Endodermal cell (in vitro differentiated cells): ENCODE measurements around the gene SPATA31E1. TPM values are rescaled to one million over a fixed set of nuclear protein-coding genes. Genes with fewer than 3 reads are reported as not detected.
A peak's percentile ranks its signal among the peaks of the same experiment; 100 is the strongest.

ENCODE experiments used
- DNase-seq: peaks from one replicate; pipeline ENCODE4 v3.0.0-alpha.2; 2017
- H3K27ac ChIP-seq: 2 replicates; pipeline ENCODE4 v1.5.1; 2013; ENCODE audit warnings: mild to moderate bottlenecking, low read depth, low read length, moderate library complexity
- H3K27me3 ChIP-seq: 2 replicates; pipeline ENCODE4 v1.6.1; 2013; ENCODE audit warnings: mild to moderate bottlenecking, low read length, moderate library complexity; ENCODE audit not compliant: insufficient read depth, control insufficient read depth, poor library complexity, severe bottlenecking
- H3K36me3 ChIP-seq: 2 replicates; pipeline ENCODE4 v1.7.0; 2013; ENCODE audit warnings: mild to moderate bottlenecking, low read length, moderate library complexity; ENCODE audit not compliant: control insufficient read depth, insufficient read depth
- H3K4me1 ChIP-seq: one replicate; pipeline ENCODE4 v1.7.0; 2013; ENCODE audit warnings: low read length; ENCODE audit not compliant: control insufficient read depth, insufficient read depth
- H3K4me3 ChIP-seq: 2 replicates; pipeline ENCODE4 v1.5.1; 2013; ENCODE audit warnings: mild to moderate bottlenecking, low read length, moderate library complexity
- H3K9ac ChIP-seq: 2 replicates; pipeline ENCODE4 v1.6.1; 2013; ENCODE audit warnings: mild to moderate bottlenecking, low read length, moderate library complexity; ENCODE audit not compliant: poor library complexity, severe bottlenecking; ENCODE audit errors: extremely low read depth
- H3K9me3 ChIP-seq: 2 replicates; pipeline ENCODE4 v1.6.1; 2013; ENCODE audit warnings: mild to moderate bottlenecking, low read length, moderate library complexity; ENCODE audit not compliant: control insufficient read depth
- H3K27ac Mint-ChIP-seq: 2 replicates; pipeline ENCODE4 v1.8.0; 2020; ENCODE audit warnings: mixed read lengths
- H3K27me3 Mint-ChIP-seq: 2 replicates; pipeline ENCODE4 v1.8.0; 2021; ENCODE audit warnings: mild to moderate bottlenecking, mixed read lengths; ENCODE audit not compliant: insufficient read depth
- H3K36me3 Mint-ChIP-seq: 2 replicates; pipeline ENCODE4 v1.8.0; 2020; ENCODE audit warnings: low read depth, mixed read lengths
- H3K4me1 Mint-ChIP-seq: 2 replicates; pipeline ENCODE4 v1.8.0; 2020; ENCODE audit warnings: mixed read lengths
- H3K4me3 Mint-ChIP-seq: 2 replicates; pipeline ENCODE4 v1.8.0; 2020; ENCODE audit warnings: mild to moderate bottlenecking, moderate library complexity, mixed read lengths
- H3K9me3 Mint-ChIP-seq: 2 replicates; pipeline ENCODE4 v1.8.0; 2020; ENCODE audit warnings: mild to moderate bottlenecking, mixed read lengths
- CTCF ChIP-seq: fragments of 200-600 bp; sonication (generic); conservative IDR thresholded peaks from 2 replicates; pipeline ENCODE4 v1.5.0; 2021; ENCODE audit warnings: antibody characterized with exemption, mild to moderate bottlenecking
- WGBS, 2 experiments: methylation state at CpG; one replicate each; pipeline versions ENCODE4 v1.1.5 to v1.1.7; 2013; ENCODE audit warnings: missing lambda C conversion rate in 2 of 2, mixed read lengths in 1 of 2; ENCODE audit not compliant: insufficient coverage in 1 of 2, insufficient read length in 1 of 2; 5-methylcytosine and 5-hydroxymethylcytosine counted together
- total RNA-seq, 2 donors: library from RNA; stranded (reverse); fragmentation: NEBNext Ultra II Directional in 1 of 2; extraction: Animal tissue kit (Norgen Biotek cat#: 25700) in 1 of 2; gene quantifications; 2 replicates in 1 of 2; 3 replicates in 1 of 2; pipeline ENCODE4 v1.2.1, GENCODE V29; 2021

Gene SPATA31E1
- total RNA-seq, 2 donors from 2014 or later, result not detected

DNA sequence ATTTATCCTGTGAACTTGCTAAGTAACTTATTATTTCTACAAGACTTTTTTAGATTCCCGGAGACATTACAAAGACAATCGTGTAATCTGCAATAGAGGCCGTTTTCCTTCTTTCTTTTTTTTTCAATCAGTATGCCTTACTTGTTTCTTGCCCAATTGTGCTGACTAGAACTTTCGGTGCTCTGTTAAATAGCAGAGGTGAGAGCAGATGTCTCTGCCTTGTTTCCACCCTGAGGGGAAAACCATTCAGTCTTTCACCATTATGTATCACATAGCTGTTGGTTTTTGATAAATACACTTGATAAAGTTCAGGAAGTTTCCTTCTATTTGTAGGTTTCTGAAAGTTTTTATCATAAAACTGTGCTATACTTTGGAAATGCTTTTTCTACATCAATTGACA, 10.3 kb downstream of the SPATA31E1 start:
- TF ChIP-seq CTCF, result no peak
- no peak overlapping the region for H3K27ac Mint-ChIP-seq
- Histone ChIP-seq H3K9me3 (no peaks in the 10 kb centered on the region), H3K4me3 (no peak overlapping the region), H3K36me3 (no peaks in the 10 kb centered on the region), H3K27me3 (no peaks in the 10 kb centered on the region), H3K4me1 (no peaks in the 10 kb centered on the region), H3K27ac (no peak overlapping the region), H3K9ac (no peak overlapping the region)
- H3K4me1 Mint-ChIP-seq, result no peaks in the 10 kb centered on the region
- no peak overlapping the region for H3K4me3 Mint-ChIP-seq
- H3K9me3 Mint-ChIP-seq, result peaks cover 2% of the 10 kb centered on the region
- H3K36me3 Mint-ChIP-seq, result no peaks in the 10 kb centered on the region
- DNase-seq, result no peak
- 93% methylated on average over 4 of the region's 4 CpGs; no CpG with 5 or more reads in 1 of the 2 experiments for WGBS, 2 experiments
- H3K27me3 Mint-ChIP-seq, result no peaks in the 10 kb centered on the region

DNA sequence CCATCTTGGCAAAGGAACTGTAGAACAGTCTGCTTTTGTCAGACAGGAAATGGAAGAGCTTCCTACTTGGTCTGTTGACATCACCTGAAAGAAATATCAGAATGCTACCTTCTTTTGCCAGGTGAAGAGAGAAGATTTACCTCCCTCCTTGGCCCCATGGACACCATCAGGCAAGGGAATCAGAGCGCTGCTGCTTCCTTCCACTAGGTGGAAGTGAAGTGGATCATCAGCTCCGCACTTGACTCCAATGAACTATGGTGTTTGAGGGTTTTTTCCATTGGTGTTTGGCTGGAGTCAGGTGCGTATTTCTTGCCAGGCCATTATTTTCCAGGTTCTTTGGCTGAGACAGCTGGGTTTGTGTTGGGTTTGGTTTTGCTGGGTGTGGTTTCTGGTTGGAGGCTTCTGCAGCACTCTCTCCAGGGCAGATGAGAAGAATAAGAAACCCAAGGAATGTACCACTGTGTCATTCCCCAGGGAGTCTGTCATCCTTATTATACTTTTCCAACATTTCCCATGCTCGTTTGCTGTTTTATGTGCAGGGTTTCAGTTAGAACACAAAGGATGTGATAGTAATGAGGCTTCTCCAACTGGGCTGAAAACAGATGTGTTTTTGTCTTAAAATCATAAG, 12.4 kb downstream of the SPATA31E1 start:
- DNase-seq, result peak; percentile 64
- H3K36me3 Mint-ChIP-seq, result no peaks in the 10 kb centered on the region
- H3K27me3 ChIP-seq, result no peaks in the 10 kb centered on the region
- no peak overlapping the region for H3K4me3 Mint-ChIP-seq
- no peaks in the 10 kb centered on the region for H3K27me3 Mint-ChIP-seq
- no peak overlapping the region for H3K27ac Mint-ChIP-seq
- H3K9ac ChIP-seq, result no peak overlapping the region
- H3K4me3 ChIP-seq, result no peak overlapping the region
- H3K9me3 ChIP-seq, result no peaks in the 10 kb centered on the region
- H3K9me3 Mint-ChIP-seq, result peaks cover 7% of the 10 kb centered on the region
- H3K36me3 ChIP-seq, result no peaks in the 10 kb centered on the region
- no peaks in the 10 kb centered on the region for H3K4me1 ChIP-seq
- 90 to 100% methylated on average over 1 to 4 of the region's 4 CpGs for WGBS, 2 experiments
- H3K4me1 Mint-ChIP-seq, result no peaks in the 10 kb centered on the region
- TF ChIP-seq CTCF, result peak; percentile 67
- no peak overlapping the region for H3K27ac ChIP-seq

DNA sequence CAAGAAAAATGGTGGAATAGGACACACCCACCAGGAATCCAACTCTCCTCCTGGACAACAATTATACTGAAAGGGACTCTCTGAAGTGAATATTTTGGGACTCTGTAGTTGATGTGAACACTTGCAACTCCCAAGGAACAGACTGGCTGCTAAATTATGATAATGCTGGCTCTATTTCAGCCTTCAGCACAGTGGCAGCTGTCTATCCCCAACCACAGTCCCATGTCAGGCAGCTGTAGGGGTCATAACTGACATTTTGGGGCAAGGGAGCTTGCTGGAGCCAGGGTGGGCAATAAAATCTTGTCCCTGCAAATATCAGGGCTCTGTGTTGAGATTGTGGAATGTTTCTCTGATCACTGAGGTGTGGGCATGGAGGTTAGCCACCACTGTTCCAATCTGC, 14.2 kb downstream of the SPATA31E1 start:
- no peaks in the 10 kb centered on the region for H3K4me1 ChIP-seq
- DNase-seq, result no peak
- peaks cover 18% of the 10 kb centered on the region for H3K9me3 Mint-ChIP-seq

More for the DNA sequence above, 14.2 kb downstream of the SPATA31E1 start:
- Mint-ChIP-seq H3K4me3 (no peak overlapping the region), H3K27ac (no peak overlapping the region), H3K36me3 (no peaks in the 10 kb centered on the region), H3K27me3 (no peaks in the 10 kb centered on the region), H3K4me1 (no peaks in the 10 kb centered on the region)
- Histone ChIP-seq H3K9me3 (peaks cover 3% of the 10 kb centered on the region), H3K27ac (no peak overlapping the region), H3K27me3 (no peaks in the 10 kb centered on the region), H3K9ac (no peak overlapping the region), H3K4me3 (no peak overlapping the region), H3K36me3 (no peaks in the 10 kb centered on the region)
- TF ChIP-seq CTCF, result no peak
